Sigmoid colon (tissue), 4 donors: Measurements from ENCODE around the gene BACH1.

Experiments
- POLR2A ChIP-seq, 2 donors: fragments of 450-650 bp; IDR thresholded peaks; one replicate each; pipeline ENCODE4 v1.6.1; 2016; ENCODE audit warnings: antibody characterized with exemption in 2 of 2, mild to moderate bottlenecking in 2 of 2, moderate library complexity in 2 of 2
- POLR2AphosphoS5 ChIP-seq, 4 donors: sonication (generic); formaldehyde crosslinking; IDR thresholded peaks; one replicate each; pipeline ENCODE4 v1.6.1; 2017; ENCODE audit warnings: antibody characterized with exemption in 4 of 4
- TF ChIP-seq, protein P1 (sequence below), 4 experiments: fragments of 450-650 bp in 3 of 4; fragments of 200-600 bp in 1 of 4; IDR thresholded peaks; one replicate each; pipeline ENCODE4 v1.5.1; 2016 to 2019; ENCODE audit warnings: antibody characterized with exemption in 4 of 4, mild to moderate bottlenecking in 3 of 4, moderate library complexity in 2 of 4

DNA sequence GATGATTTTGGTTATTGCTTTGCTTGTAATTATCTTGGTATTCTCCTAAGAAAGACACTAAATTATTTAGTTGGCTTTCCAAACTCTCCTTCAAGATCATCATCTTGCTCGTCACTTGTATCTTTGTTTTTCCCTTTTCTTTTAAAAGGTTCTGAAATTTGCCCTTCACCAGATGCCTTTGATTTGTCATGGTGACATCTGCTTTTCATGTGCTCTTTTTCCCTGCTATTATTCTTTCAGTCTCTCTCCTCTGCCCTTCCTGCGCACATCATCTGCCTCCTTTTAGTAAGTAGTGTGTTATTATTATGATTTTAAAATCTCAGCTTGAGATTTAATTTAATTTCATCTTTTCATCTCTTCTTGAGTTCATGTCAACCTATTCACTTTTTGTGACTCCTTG lies 92.1 kb downstream of the BACH1 start:
- TF ChIP-seq POLR2A (IDR thresholded peaks at IDR 0.05) (no peak), POLR2AphosphoS5 (IDR thresholded peaks at IDR 0.05) (no peak)
- TF ChIP-seq, protein P1, sequence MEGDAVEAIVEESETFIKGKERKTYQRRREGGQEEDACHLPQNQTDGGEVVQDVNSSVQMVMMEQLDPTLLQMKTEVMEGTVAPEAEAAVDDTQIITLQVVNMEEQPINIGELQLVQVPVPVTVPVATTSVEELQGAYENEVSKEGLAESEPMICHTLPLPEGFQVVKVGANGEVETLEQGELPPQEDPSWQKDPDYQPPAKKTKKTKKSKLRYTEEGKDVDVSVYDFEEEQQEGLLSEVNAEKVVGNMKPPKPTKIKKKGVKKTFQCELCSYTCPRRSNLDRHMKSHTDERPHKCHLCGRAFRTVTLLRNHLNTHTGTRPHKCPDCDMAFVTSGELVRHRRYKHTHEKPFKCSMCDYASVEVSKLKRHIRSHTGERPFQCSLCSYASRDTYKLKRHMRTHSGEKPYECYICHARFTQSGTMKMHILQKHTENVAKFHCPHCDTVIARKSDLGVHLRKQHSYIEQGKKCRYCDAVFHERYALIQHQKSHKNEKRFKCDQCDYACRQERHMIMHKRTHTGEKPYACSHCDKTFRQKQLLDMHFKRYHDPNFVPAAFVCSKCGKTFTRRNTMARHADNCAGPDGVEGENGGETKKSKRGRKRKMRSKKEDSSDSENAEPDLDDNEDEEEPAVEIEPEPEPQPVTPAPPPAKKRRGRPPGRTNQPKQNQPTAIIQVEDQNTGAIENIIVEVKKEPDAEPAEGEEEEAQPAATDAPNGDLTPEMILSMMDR (IDR thresholded peaks at IDR 0.05), result no peak
